Renal cortical epithelial cell (primary cell): ENCODE data around the gene ACACB. TPM values are rescaled to one million over a fixed set of nuclear protein-coding genes. Genes with fewer than 3 reads are reported as not detected.
"Not testable (repeated sequence)": the region's sequence is repeated elsewhere in the genome, so short reads cannot be mapped to it uniquely, and the experiment has no call there.

Source experiments
- DNase-seq: peaks from one replicate; pipeline ENCODE4 v3.0.0-alpha.2; 2011; ENCODE audit warnings: low read depth
- total RNA-seq: library from RNA; depleted of rRNA; stranded (reverse); fragments of >200 nt; gene quantifications from 2 replicates; pipeline ENCODE4 v1.2.3, GENCODE V29; 2014

ACACB gene
- total RNA-seq, 1 donor from 2014 or later = 8.9 TPM

- DNase-seq = no peak
These were observed 24.2 kb downstream of the ACACB start for GRCh38 chr12:109140560-109140959.

- DNase-seq = no peak
These were observed 27.8 kb downstream of the ACACB start for GRCh38 chr12:109144224-109144623.

- DNase-seq = not testable (repeated sequence)
These were observed 30.7 kb downstream of the ACACB start for GRCh38 chr12:109147126-109147525.

GRCh38 chr12:109147954-109148353 is 31.6 kb downstream of the ACACB start:
- peak; percentile 16 for DNase-seq

- DNase-seq = no peak
These were observed 33.8 kb downstream of the ACACB start for GRCh38 chr12:109150124-109150640.

GRCh38 chr12:109151457-109151856 is 35.1 kb downstream of the ACACB start:
- no peak for DNase-seq

- peak; percentile 25 for DNase-seq
These were observed 37.5 kb downstream of the ACACB start for GRCh38 chr12:109153821-109154441.

GRCh38 chr12:109154451-109155438 is 38.4 kb downstream of the ACACB start:
- DNase-seq = peak; percentile 41

- DNase-seq = no peak
These were observed 39.6 kb downstream of the ACACB start for GRCh38 chr12:109156036-109156435.

- DNase-seq = no peak
These were observed 40.2 kb downstream of the ACACB start for GRCh38 chr12:109156586-109156985.

- DNase-seq = no peak
These were observed 41.6 kb downstream of the ACACB start for GRCh38 chr12:109157986-109158385.

GRCh38 chr12:109160433-109160832 is 44.0 kb downstream of the ACACB start:
- no peak for DNase-seq

- DNase-seq = no peak
These were observed 44.5 kb downstream of the ACACB start for GRCh38 chr12:109160873-109161272.

GRCh38 chr12:109162551-109162950 is 46.2 kb downstream of the ACACB start:
- no peak for DNase-seq

GRCh38 chr12:109163167-109163566 is 46.8 kb downstream of the ACACB start:
- DNase-seq = no peak

- no peak for DNase-seq
These were observed 49.2 kb downstream of the ACACB start for GRCh38 chr12:109165599-109165998.

GRCh38 chr12:109166371-109166770 is 50.0 kb downstream of the ACACB start:
- no peak for DNase-seq

- DNase-seq = no peak
These were observed 51.4 kb downstream of the ACACB start for GRCh38 chr12:109167781-109168180.

- DNase-seq = no peak
These were observed 52.9 kb downstream of the ACACB start for GRCh38 chr12:109169262-109169661.

- no peak for DNase-seq
These were observed 53.3 kb downstream of the ACACB start for GRCh38 chr12:109169686-109170085.

- no peak for DNase-seq
These were observed 53.9 kb downstream of the ACACB start for GRCh38 chr12:109170324-109170723.

- not testable (repeated sequence) for DNase-seq
These were observed 56.4 kb downstream of the ACACB start for GRCh38 chr12:109172787-109173186.
